Measurements from ENCODE around the gene KIF16B. TPM values are rescaled to one million over a fixed set of nuclear protein-coding genes. Genes with fewer than 3 reads are reported as not detected.

Gene KIF16B
- total and polyA plus RNA-seq, 2 of the 8 experiments (the other 6 are each of a cell fraction or from before 2014, with no cell fraction given), result 3.0 to 9.2 TPM

- TF ChIP-seq CHD7 (IDR thresholded peaks at IDR 0.05; ENCODE audit: insufficient replicate concordance, low read length), result no peak
These were observed 168.0 kb downstream of the KIF16B start (continued) for GRCh38 chr20:16405254-16405653.

Measured in H1 (cell line).